Endothelial cell (in vitro differentiated cells): ENCODE measurements around the gene NDST1. TPM values are rescaled to one million over a fixed set of nuclear protein-coding genes. Genes with fewer than 3 reads are reported as not detected.

Source experiments
- DNase-seq: peaks from one replicate; pipeline ENCODE4 v3.0.0; 2021; ENCODE audit warnings: low spot score
- H3K27ac Mint-ChIP-seq: one replicate; pipeline ENCODE4 v1.8.0; 2021; ENCODE audit warnings: mixed read lengths, inconsistent platforms; ENCODE audit not compliant: unreplicated experiment
- H3K27me3 Mint-ChIP-seq: one replicate; pipeline ENCODE4 v1.8.0; 2021; ENCODE audit warnings: mild to moderate bottlenecking, moderate library complexity, mixed read lengths, inconsistent platforms; ENCODE audit not compliant: unreplicated experiment
- H3K36me3 Mint-ChIP-seq: one replicate; pipeline ENCODE4 v1.8.0; 2021; ENCODE audit warnings: mild to moderate bottlenecking, low read depth, mixed read lengths, inconsistent platforms; ENCODE audit not compliant: unreplicated experiment
- H3K4me1 Mint-ChIP-seq: one replicate; pipeline ENCODE4 v1.8.0; 2021; ENCODE audit warnings: mild to moderate bottlenecking, mixed read lengths, inconsistent platforms; ENCODE audit not compliant: unreplicated experiment
- H3K4me3 Mint-ChIP-seq: one replicate; pipeline ENCODE4 v1.8.0; 2021; ENCODE audit warnings: mild to moderate bottlenecking, mixed read lengths, inconsistent platforms; ENCODE audit not compliant: unreplicated experiment
- H3K9me3 Mint-ChIP-seq: one replicate; pipeline ENCODE4 v1.8.0; 2021; ENCODE audit warnings: mixed read lengths, inconsistent platforms; ENCODE audit not compliant: unreplicated experiment
- total RNA-seq: library from RNA; stranded (reverse); fragmentation: NEBNext Ultra II Directional; extraction: Animal tissue kit (Norgen Biotek cat#: 25700); gene quantifications from one replicate; pipeline ENCODE4 v1.2.1, GENCODE V29; 2021; ENCODE audit not compliant: unreplicated experiment
- TF ChIP-seq, protein P1 (sequence below): fragments of 200-600 bp; sonication (generic); IDR thresholded peaks from one replicate; pipeline ENCODE4 v1.5.0; 2021; ENCODE audit warnings: antibody characterized with exemption; ENCODE audit not compliant: unreplicated experiment

The NDST1 gene
- total RNA-seq, 1 donor from 2014 or later: 178 TPM

DNA sequence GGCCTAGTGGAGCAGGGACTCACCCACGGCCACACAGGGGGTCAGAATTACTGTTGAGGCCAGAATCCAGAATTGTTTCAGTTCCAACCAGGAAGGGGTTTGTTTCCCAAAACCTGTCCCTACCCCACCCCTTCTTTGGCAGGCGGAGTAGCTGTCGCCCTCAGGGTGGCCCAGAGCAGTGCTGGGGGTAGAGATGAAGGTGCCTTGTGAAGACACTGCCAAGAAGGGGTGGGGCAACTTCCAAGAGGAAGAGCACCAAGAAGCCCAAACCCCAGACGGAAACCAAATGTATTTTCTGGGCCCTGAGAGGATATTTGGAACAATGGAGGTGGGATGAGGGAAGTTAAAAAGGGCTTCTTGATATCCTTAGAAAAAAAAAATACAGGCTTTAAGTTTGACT lies 11.4 kb upstream of the NDST1 start:
- Mint-ChIP-seq H3K9me3 (no peaks in the 10 kb centered on the region), H3K4me1 (peaks cover 71% of the 10 kb centered on the region), H3K27me3 (peaks cover 10% of the 10 kb centered on the region), H3K36me3 (peaks cover 21% of the 10 kb centered on the region), H3K4me3 (no peak overlapping the region), H3K27ac (peak overlapping the region; percentile 87)
- TF ChIP-seq, protein P1, sequence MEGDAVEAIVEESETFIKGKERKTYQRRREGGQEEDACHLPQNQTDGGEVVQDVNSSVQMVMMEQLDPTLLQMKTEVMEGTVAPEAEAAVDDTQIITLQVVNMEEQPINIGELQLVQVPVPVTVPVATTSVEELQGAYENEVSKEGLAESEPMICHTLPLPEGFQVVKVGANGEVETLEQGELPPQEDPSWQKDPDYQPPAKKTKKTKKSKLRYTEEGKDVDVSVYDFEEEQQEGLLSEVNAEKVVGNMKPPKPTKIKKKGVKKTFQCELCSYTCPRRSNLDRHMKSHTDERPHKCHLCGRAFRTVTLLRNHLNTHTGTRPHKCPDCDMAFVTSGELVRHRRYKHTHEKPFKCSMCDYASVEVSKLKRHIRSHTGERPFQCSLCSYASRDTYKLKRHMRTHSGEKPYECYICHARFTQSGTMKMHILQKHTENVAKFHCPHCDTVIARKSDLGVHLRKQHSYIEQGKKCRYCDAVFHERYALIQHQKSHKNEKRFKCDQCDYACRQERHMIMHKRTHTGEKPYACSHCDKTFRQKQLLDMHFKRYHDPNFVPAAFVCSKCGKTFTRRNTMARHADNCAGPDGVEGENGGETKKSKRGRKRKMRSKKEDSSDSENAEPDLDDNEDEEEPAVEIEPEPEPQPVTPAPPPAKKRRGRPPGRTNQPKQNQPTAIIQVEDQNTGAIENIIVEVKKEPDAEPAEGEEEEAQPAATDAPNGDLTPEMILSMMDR: no peak
- no peak for DNase-seq

DNA sequence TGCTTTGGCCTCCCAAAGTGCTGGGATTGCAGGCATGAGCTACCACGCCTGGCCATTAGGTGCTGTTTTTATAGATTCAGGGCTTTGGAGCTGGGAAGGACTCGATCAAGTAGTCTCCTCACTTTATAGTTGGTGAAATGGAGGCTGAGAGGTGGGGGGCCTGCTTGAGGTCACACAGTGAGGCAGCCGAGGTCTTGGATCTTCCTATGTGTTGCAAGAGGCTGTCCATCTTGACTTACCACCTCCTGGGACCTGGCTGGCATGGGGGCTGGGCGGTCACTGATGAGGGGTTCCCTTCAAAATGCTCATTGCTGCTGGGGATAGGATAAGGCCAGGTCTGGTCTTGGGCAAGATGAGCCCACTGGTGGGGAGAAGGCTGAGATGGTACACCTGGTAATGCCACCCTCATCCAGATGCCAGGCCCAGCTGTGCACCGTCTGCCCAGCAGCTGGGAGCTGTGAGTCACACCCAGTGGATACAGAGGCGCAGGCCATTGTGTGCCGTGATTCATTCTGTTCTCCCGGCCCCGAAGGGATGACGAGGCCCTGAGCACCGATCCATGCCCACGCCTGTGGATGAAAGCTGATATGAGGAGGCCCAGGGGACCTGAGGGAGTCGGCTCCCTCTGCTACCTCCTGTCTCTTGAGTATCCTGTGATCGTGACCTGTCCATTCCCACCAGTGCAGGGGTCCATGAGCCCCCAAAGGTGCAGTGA lies 10.5 kb upstream of the NDST1 start:
- peaks cover 23% of the 10 kb centered on the region for H3K36me3 Mint-ChIP-seq
- peak overlapping the region; percentile 87 for H3K27ac Mint-ChIP-seq
- peaks cover 71% of the 10 kb centered on the region for H3K4me1 Mint-ChIP-seq
- H3K27me3 Mint-ChIP-seq: peaks cover 6% of the 10 kb centered on the region
- no peak for DNase-seq
- TF ChIP-seq, protein P1: no peak
- peak overlapping the region; percentile 59 for H3K4me3 Mint-ChIP-seq
- H3K9me3 Mint-ChIP-seq: no peaks in the 10 kb centered on the region

GRCh38 chr5:150497989-150498317 lies 10.0 kb upstream of the NDST1 start:
- no peak for DNase-seq
- H3K27ac Mint-ChIP-seq: peak overlapping the region; percentile 87
- peaks cover 71% of the 10 kb centered on the region for H3K4me1 Mint-ChIP-seq
- TF ChIP-seq, protein P1: no peak
- H3K27me3 Mint-ChIP-seq: peaks cover 5% of the 10 kb centered on the region
- no peaks in the 10 kb centered on the region for H3K9me3 Mint-ChIP-seq
- peaks cover 22% of the 10 kb centered on the region for H3K36me3 Mint-ChIP-seq
- H3K4me3 Mint-ChIP-seq: peak overlapping the region; percentile 59

DNA sequence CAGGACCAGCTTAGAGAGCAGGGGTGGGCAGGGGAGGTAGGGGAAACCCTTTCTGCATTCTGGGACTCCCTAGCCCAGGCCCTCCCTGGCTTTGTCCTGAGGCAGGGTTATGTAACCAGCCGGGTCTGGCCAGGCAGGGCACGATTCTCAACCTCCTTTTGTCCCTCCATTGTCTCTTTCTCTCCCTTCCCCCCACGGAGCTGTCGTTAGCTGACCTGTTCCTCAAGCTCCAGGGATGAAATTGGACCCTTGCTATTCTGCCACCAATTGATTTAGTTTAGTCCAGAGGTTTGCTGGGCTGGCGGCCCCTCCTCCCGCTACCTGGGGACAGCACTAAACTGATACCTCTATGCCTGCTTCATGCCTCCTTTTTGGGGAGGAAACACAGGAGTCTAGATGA lies 9.4 kb upstream of the NDST1 start:
- no peak overlapping the region for H3K4me3 Mint-ChIP-seq
- H3K36me3 Mint-ChIP-seq: peaks cover 18% of the 10 kb centered on the region
- no peak for DNase-seq
- H3K9me3 Mint-ChIP-seq: no peaks in the 10 kb centered on the region
- H3K27me3 Mint-ChIP-seq: peaks cover 5% of the 10 kb centered on the region
- TF ChIP-seq, protein P1: no peak
- H3K4me1 Mint-ChIP-seq: peaks cover 73% of the 10 kb centered on the region
- H3K27ac Mint-ChIP-seq: peak overlapping the region; percentile 87

DNA sequence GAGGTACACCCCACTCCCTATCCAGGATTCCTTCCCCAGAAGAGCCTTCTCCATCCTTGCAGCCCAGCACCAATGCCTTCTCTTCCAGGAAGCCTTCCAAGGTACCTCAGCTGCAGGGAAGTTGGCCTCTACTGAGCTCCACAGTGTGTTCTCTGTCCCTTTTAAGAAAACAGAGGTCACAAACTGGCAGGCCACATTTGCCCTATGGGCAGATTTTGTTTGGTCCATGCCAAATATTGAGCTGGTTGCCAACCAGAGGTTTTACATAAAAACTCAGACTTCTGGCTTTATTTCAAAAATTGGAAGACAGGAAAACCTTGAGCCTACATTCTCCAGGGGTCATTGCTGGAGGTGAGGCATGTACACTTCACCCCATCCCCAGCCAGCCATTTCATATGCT lies 9.0 kb upstream of the NDST1 start:
- H3K36me3 Mint-ChIP-seq: peaks cover 16% of the 10 kb centered on the region
- peaks cover 76% of the 10 kb centered on the region for H3K4me1 Mint-ChIP-seq
- peaks cover 5% of the 10 kb centered on the region for H3K27me3 Mint-ChIP-seq
- TF ChIP-seq, protein P1: no peak
- H3K4me3 Mint-ChIP-seq: no peak overlapping the region
- DNase-seq: no peak
- H3K27ac Mint-ChIP-seq: no peak overlapping the region
- no peaks in the 10 kb centered on the region for H3K9me3 Mint-ChIP-seq
